SK-N-SH (cell line): Measurements from ENCODE around the gene GMPR. TPM values are rescaled to one million over a fixed set of nuclear protein-coding genes. Genes with fewer than 3 reads are reported as not detected.

Experiments used
- CTCF ChIA-PET: fragments of 300-600, 350-600 bp; formaldehyde crosslinking; extraction: SDS; loops from one replicate; lab custom pipeline; 2021; lab: Yijun Ruan, JAX
- POLR2A ChIA-PET: fragments of 350-600 bp; sonication (Branson Sonifier 250); formaldehyde crosslinking; extraction: SDS; loops from one replicate; lab custom pipeline; 2020; ENCODE audit warnings: antibody characterized with exemption, inconsistent platforms; lab: Yijun Ruan, JAX
- DNase-seq: peaks from one replicate; pipeline ENCODE4 v3.0.0; 2012
- H2AFZ ChIP-seq: fragments of 200-600 bp; sonication (generic); 2 replicates; pipeline ENCODE4 v1.8.1; 2016; ENCODE audit warnings: antibody characterized with exemption, mild to moderate bottlenecking, low read depth
- H3F3A ChIP-seq: fragments of 200-600 bp; sonication (generic); replicated peaks from 2 replicates; pipeline ENCODE3; 2016; ENCODE audit warnings: antibody characterized with exemption, mild to moderate bottlenecking; ENCODE audit not compliant: insufficient read depth
- H3K27ac ChIP-seq, 2 experiments: fragments of 200-500 bp in 1 of 2; fragments of 200-600 bp in 1 of 2; sonication (Bioruptor generic) in 1 of 2; sonication (generic), shearing (Covaris generic) in 1 of 2; 2 replicates each; pipeline versions ENCODE4 v1.5.1 to v1.6.1; 2014 to 2016; ENCODE audit warnings: low read depth in 2 of 2, inconsistent platforms in 1 of 2, low read length in 1 of 2, mild to moderate bottlenecking in 1 of 2, mixed read lengths in 1 of 2
- H3K27me3 ChIP-seq: fragments of 200-600 bp; sonication (generic), shearing (Covaris generic); 2 replicates; pipeline ENCODE4 v1.6.1; 2016; ENCODE audit warnings: mixed run types; ENCODE audit not compliant: insufficient read depth
- H3K36me3 ChIP-seq, 2 experiments: fragments of 200-500 bp in 1 of 2; fragments of 200-600 bp in 1 of 2; sonication (Bioruptor generic) in 1 of 2; sonication (generic) in 1 of 2; replicated peaks in 1 of 2; 2 replicates each; pipeline versions ENCODE3 to v1.5.1; 2014 to 2016; ENCODE audit warnings: low read length in 1 of 2, mild to moderate bottlenecking in 1 of 2; ENCODE audit not compliant: insufficient read depth in 2 of 2, control insufficient read depth in 1 of 2
- H3K4me1 ChIP-seq, 2 experiments: fragments of 200-500 bp in 1 of 2; fragments of 200-600 bp in 1 of 2; sonication (Bioruptor generic) in 1 of 2; sonication (generic), shearing (Covaris generic) in 1 of 2; 2 replicates each; pipeline versions ENCODE4 v1.5.1 to v1.6.1; 2014 to 2016; ENCODE audit warnings: low read depth in 1 of 2, low read length in 1 of 2, mixed run types in 1 of 2; ENCODE audit not compliant: insufficient read depth in 2 of 2, control insufficient read depth in 1 of 2
- H3K4me2 ChIP-seq: fragments of 200-600 bp; sonication (generic), shearing (Covaris generic); 2 replicates; pipeline ENCODE4 v1.6.1; 2017; ENCODE audit warnings: mixed run types
- H3K4me3 ChIP-seq, 2 experiments: fragments of 200-500 bp in 1 of 2; fragments of 200-600 bp in 1 of 2; sonication (Bioruptor generic) in 1 of 2; sonication (generic), shearing (Covaris generic) in 1 of 2; 2 replicates each; pipeline versions ENCODE4 v1.5.1 to v1.8.1; 2014 to 2016; ENCODE audit warnings: low read depth in 2 of 2, inconsistent platforms in 1 of 2, low read length in 1 of 2, mild to moderate bottlenecking in 1 of 2, mixed read lengths in 1 of 2, moderate library complexity in 1 of 2
- H3K79me2 ChIP-seq: fragments of 200-600 bp; sonication (generic); 2 replicates; pipeline ENCODE4 v1.8.1; 2017; ENCODE audit warnings: mild to moderate bottlenecking; ENCODE audit not compliant: insufficient read depth
- H3K9ac ChIP-seq: fragments of 200-600 bp; sonication (generic); 2 replicates; pipeline ENCODE4 v1.6.1; 2017; ENCODE audit warnings: mixed run types
- H3K9me2 ChIP-seq: fragments of 200-600 bp; sonication (generic); 2 replicates; pipeline ENCODE4 v1.6.1; 2017; ENCODE audit warnings: mixed run types
- H3K9me3 ChIP-seq: fragments of 200-600 bp; sonication (generic); 2 replicates; pipeline ENCODE4 v1.6.1; 2017; ENCODE audit warnings: mixed run types, mild to moderate bottlenecking, moderate library complexity
- H4K20me1 ChIP-seq: fragments of 200-600 bp; sonication (generic); 2 replicates; pipeline ENCODE4 v1.6.1; 2017; ENCODE audit warnings: mild to moderate bottlenecking, mixed run types; ENCODE audit not compliant: insufficient read depth
- CHD2 ChIP-seq: fragments of 150-350 bp; IDR thresholded peaks from 2 replicates; pipeline ENCODE4 v1.6.1; 2018; ENCODE audit warnings: low read length; ENCODE audit not compliant: partially characterized antibody
- ELF1 ChIP-seq: IDR thresholded peaks from 2 replicates; pipeline ENCODE4 v1.4.0; 2012
- EP300 ChIP-seq, 2 experiments: IDR thresholded peaks; 2 replicates each; pipeline versions ENCODE4 v1.4.0 to v1.6.1; 2012; ENCODE audit warnings: borderline replicate concordance in 1 of 2, low read depth in 1 of 2, low read length in 1 of 2
- FOSL2 ChIP-seq: IDR thresholded peaks from 2 replicates; pipeline ENCODE4 v1.4.0; 2012; ENCODE audit warnings: low read depth, mild to moderate bottlenecking, moderate library complexity, borderline replicate concordance
- FOXJ3 ChIP-seq: sonication (generic); formaldehyde crosslinking; IDR thresholded peaks from 2 replicates; pipeline ENCODE4 v1.5.1; 2020; ENCODE audit warnings: mild to moderate bottlenecking, missing genetic modification reagents
- FOXM1 ChIP-seq: IDR thresholded peaks from 2 replicates; pipeline ENCODE4 v1.4.0; 2012; ENCODE audit warnings: low read depth, mild to moderate bottlenecking
- GATA2 ChIP-seq: sonication (generic); formaldehyde crosslinking; IDR thresholded peaks from 2 replicates; pipeline ENCODE4 v1.5.0; 2020; ENCODE audit warnings: mild to moderate bottlenecking, missing genetic modification reagents
- POLR2AphosphoS5 ChIP-seq: IDR thresholded peaks from 2 replicates; pipeline ENCODE4 v1.6.1; 2012; ENCODE audit warnings: low read depth, low read length
- RFX5 ChIP-seq: IDR thresholded peaks from 2 replicates; pipeline ENCODE4 v1.6.1; 2012; ENCODE audit warnings: mild to moderate bottlenecking, improper control_type of control experiment, low read length
- RXRA ChIP-seq: IDR thresholded peaks from 2 replicates; pipeline ENCODE4 v1.4.0; 2012; ENCODE audit warnings: low read depth, mild to moderate bottlenecking, borderline replicate concordance
- SMC3 ChIP-seq: IDR thresholded peaks from 2 replicates; pipeline ENCODE4 v1.6.1; 2012; ENCODE audit warnings: low read depth, low read length, improper control_type of control experiment
- TAF1 ChIP-seq: IDR thresholded peaks from 2 replicates; pipeline ENCODE4 v1.6.1; 2012; ENCODE audit warnings: low read depth, mild to moderate bottlenecking, low read length, moderate library complexity, borderline replicate concordance
- TEAD4 ChIP-seq: IDR thresholded peaks from 2 replicates; pipeline ENCODE4 v1.4.0; 2012; ENCODE audit warnings: mild to moderate bottlenecking, borderline replicate concordance; ENCODE audit not compliant: insufficient read depth
- USF2 ChIP-seq: fragments of 150-350 bp; IDR thresholded peaks from 2 replicates; pipeline ENCODE4 v1.6.1; 2017; ENCODE audit warnings: antibody characterized with exemption, low read length, low read depth, borderline replicate concordance
- WGBS: methylation state at CpG from one replicate; pipeline ENCODE4 v1.1.6; 2017; ENCODE audit warnings: low lambda C conversion rate; 5-methylcytosine and 5-hydroxymethylcytosine counted together
- polyA plus RNA-seq, 3 experiments: library from polyadenylated mRNA; depleted of rRNA; stranded (reverse); fragments of >200 nt; gene quantifications; 2 replicates each; pipeline ENCODE4 v1.2.3, GENCODE V29; 2012

GMPR gene
- polyA plus RNA-seq, 1 of the 3 experiments (the other 2 are of a cell fraction), result 21.0 TPM

- no peak overlapping the region for H3K9ac ChIP-seq
- no peak for DNase-seq
- CTCF ChIA-PET, result interaction anchor here (1.0 kb wide), 1 partner anchor 15 kb away, joined by 3 read pairs; no protein-coding TSS in a partner anchor
- H3F3A ChIP-seq, result peaks cover 11% of the 10 kb centered on the region
- H3K36me3 ChIP-seq, result no peaks in the 10 kb centered on the region
- H3K27me3 ChIP-seq, result no peaks in the 10 kb centered on the region
- no peak overlapping the region for H3K4me3 ChIP-seq
- no peaks in the 10 kb centered on the region for H3K9me2 ChIP-seq
- WGBS, result 70% methylated on average over 5 of the region's 5 CpGs
- no peak overlapping the region for H2AFZ ChIP-seq
- H3K4me2 ChIP-seq, result no peak overlapping the region
- POLR2A ChIA-PET, result no interaction called here
- H3K27ac ChIP-seq, result no peak overlapping the region
- H3K9me3 ChIP-seq, result no peaks in the 10 kb centered on the region
- peaks cover 2 to 6% of the 10 kb centered on the region in 2 experiments; a peak in 2 of 4 replicates for H3K4me1 ChIP-seq
- TF ChIP-seq EP300 (IDR thresholded peaks at IDR 0.05; ENCODE audit: borderline replicate concordance in 1 of 2, low read depth in 1 of 2, low read length in 1 of 2) (no peak), USF2 (no peak), RXRA (no peak), POLR2AphosphoS5 (no peak), FOXJ3 (CRISPR knock-in tag) (no peak), TEAD4 (no peak), FOXM1 (no peak), TAF1 (no peak), CHD2 (no peak), SMC3 (no peak), GATA2 (CRISPR knock-in tag) (no peak), ELF1 (no peak)
- no peaks in the 10 kb centered on the region for H4K20me1 ChIP-seq
- H3K79me2 ChIP-seq, result no peaks in the 10 kb centered on the region
These were observed 31.9 kb downstream of the GMPR start for GRCh38 chr6:16270178-16270794.

- peaks cover 2 to 6% of the 10 kb centered on the region in 2 experiments; a peak in 2 of 4 replicates for H3K4me1 ChIP-seq
- POLR2A ChIA-PET, result no interaction called here
- H3K27me3 ChIP-seq, result no peaks in the 10 kb centered on the region
These were observed 33.0 kb downstream of the GMPR start for GRCh38 chr6:16271428-16271827.

More at GRCh38 chr6:16271428-16271827, 33.0 kb downstream of the GMPR start:
- 89% methylated on average over 5 of the region's 5 CpGs for WGBS
- no peaks in the 10 kb centered on the region for H3K9me3 ChIP-seq
- H3F3A ChIP-seq, result peaks cover 11% of the 10 kb centered on the region
- TF ChIP-seq FOSL2, result no peak
- no peak for TF ChIP-seq RFX5
- TF ChIP-seq, all 33 proteins: peak for 0
- DNase-seq, result no peak
- Histone ChIP-seq H3K79me2 (no peaks in the 10 kb centered on the region), H3K36me3 (no peaks in the 10 kb centered on the region), H4K20me1 (no peaks in the 10 kb centered on the region), H3K9ac (no peak overlapping the region), H2AFZ (no peak overlapping the region), H3K27ac (no peak overlapping the region), H3K9me2 (no peaks in the 10 kb centered on the region), H3K4me3 (no peak overlapping the region), H3K4me2 (no peak overlapping the region)
- CTCF ChIA-PET, result interaction anchor here (1.0 kb wide), 1 partner anchor 14 kb away, joined by 3 read pairs; no protein-coding TSS in a partner anchor
